Activated CD4-positive, alpha-beta T cell treated with anti-CD3 and anti-CD28 coated beads, Interleukin-2, amount 10 ng/mL, durations not matched to agents 7 days and 5 days (primary cell): ENCODE measurements around the gene HINT2. TPM values are rescaled to one million over a fixed set of nuclear protein-coding genes. Genes with fewer than 3 reads are reported as not detected.

ENCODE experiments used
- CTCF ChIA-PET: fragments of 350-600 bp; sonication (Branson Sonifier 250); formaldehyde crosslinking; loops from one replicate; lab custom pipeline; 2021; ENCODE audit warnings: antibody characterized with exemption; lab: Charles Lee
- POLR2A ChIA-PET: fragments of 350-600 bp; sonication (Branson Sonifier 250); formaldehyde crosslinking; loops from one replicate; lab custom pipeline; 2021; ENCODE audit warnings: antibody characterized with exemption; lab: Charles Lee
- DNase-seq: peaks from one replicate; pipeline ENCODE4 v3.0.0-alpha.2; 2020
- H3K27ac Mint-ChIP-seq: one replicate; pipeline ENCODE4 v1.8.0; 2021; ENCODE audit warnings: mild to moderate bottlenecking, moderate library complexity, mixed read lengths
- H3K27me3 Mint-ChIP-seq: one replicate; pipeline ENCODE4 v1.8.0; 2021; ENCODE audit warnings: mixed read lengths
- H3K36me3 Mint-ChIP-seq: one replicate; pipeline ENCODE4 v1.8.0; 2021; ENCODE audit warnings: low read depth, mixed read lengths
- H3K4me1 Mint-ChIP-seq: one replicate; pipeline ENCODE4 v1.8.0; 2021; ENCODE audit warnings: mixed read lengths
- H3K4me3 Mint-ChIP-seq: one replicate; pipeline ENCODE4 v1.8.0; 2021; ENCODE audit warnings: mild to moderate bottlenecking, moderate library complexity, mixed read lengths
- H3K9me3 Mint-ChIP-seq: one replicate; pipeline ENCODE4 v1.8.0; 2021; ENCODE audit warnings: mixed read lengths
- total RNA-seq, 2 experiments: library from RNA; stranded (reverse); gene quantifications; one replicate each; pipeline ENCODE4 v1.2.3, GENCODE V29; 2021

HINT2 gene
- total RNA-seq, result 10 to 100 TPM; 56.5 to 69.9 TPM

DNA sequence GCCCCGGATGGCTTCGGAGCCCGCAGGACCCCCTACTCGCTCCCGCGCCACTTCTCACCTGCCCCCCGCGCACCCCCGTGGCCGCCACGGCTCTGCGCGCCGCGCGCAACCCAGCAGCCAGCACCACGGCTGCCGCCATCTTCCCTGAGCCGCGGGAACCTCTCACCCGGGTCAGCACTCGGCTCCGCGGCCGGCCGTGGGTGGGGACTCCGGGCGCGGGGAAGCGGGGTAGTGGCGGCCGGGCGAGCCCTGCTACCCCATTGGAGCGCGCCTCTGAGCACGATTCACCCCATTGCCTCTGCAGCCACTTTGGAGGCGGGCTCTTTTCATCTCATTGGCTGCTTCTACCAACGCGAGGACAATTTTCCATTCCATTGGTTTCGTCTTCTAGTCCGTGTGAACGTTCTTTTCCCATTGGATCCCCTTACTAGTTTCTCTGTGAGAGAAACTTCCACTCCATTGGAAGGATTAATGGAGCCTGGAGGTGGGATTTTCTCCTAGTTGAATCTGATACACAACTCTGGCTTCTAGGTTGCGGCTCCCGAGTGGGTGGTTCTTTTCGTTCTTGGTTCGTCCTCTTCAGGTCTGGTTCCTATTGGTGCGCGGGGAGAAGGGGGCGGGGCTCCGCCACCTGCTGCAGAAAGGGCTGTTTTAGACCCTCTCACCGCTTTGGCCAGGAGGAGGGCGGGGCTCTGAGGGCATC, at the start of gene HINT2:
HINT2 (minus strand) TSS at position 202 of the 703 bp plus-strand sequence; CDS start at position 139, 63 bp downstream.
- ChIA-PET CTCF (interaction anchor here (0.6 to 5.5 kb wide), 6 partner anchors 9 to 1660 kb away, joined by 3 to 34 read pairs (median 4); partner anchors contain the start of gene NPR2), POLR2A (interaction anchor here (0.7 to 1.2 kb wide), 2 partner anchors 14 to 376 kb away, joined by 3 to 5 read pairs; partner anchors contain the start of genes CLTA, FAM221B and TMEM8B)
- Mint-ChIP-seq H3K4me1 (peaks cover 43% of the 10 kb centered on the region), H3K9me3 (no peaks in the 10 kb centered on the region), H3K4me3 (peak within 1 kb of the TSS; percentile 86), H3K27ac (peak within 1 kb of the TSS; percentile 95), H3K36me3 (peaks cover 4% of the 10 kb centered on the region), H3K27me3 (peaks cover 13% of the 10 kb centered on the region)
- DNase-seq, result peak; percentile 99

DNA sequence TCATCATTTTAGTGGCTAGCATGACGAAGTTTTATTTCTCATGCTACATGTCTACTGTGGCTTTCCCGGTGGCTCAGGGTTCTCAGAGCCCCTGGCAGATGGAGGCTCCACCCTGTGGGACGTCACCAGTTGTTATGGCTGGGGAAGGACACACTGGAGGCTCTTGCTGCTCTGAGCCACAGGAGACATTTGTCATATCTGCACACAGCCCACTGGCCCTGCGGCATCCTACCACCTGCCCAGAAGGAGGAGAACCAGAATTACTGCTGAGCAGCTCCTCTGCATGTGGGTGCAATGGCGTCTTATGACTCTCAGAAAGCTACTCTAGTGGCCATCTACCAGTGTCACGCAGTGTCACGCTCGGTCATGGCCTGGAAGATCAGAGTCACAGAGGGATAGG, 48.7 kb upstream of the HINT2 start:
- no peak for DNase-seq
- Mint-ChIP-seq H3K9me3 (no peaks in the 10 kb centered on the region), H3K27me3 (peaks cover 9% of the 10 kb centered on the region), H3K36me3 (no peaks in the 10 kb centered on the region), H3K27ac (no peak overlapping the region), H3K4me3 (no peak overlapping the region), H3K4me1 (peaks cover 2% of the 10 kb centered on the region)
- POLR2A ChIA-PET, result no interaction called here
- CTCF ChIA-PET, result interaction anchor here (1.0 to 1.1 kb wide), 2 partner anchors 9 to 73 kb away, joined by 3 read pairs; no protein-coding TSS in a partner anchor

DNA sequence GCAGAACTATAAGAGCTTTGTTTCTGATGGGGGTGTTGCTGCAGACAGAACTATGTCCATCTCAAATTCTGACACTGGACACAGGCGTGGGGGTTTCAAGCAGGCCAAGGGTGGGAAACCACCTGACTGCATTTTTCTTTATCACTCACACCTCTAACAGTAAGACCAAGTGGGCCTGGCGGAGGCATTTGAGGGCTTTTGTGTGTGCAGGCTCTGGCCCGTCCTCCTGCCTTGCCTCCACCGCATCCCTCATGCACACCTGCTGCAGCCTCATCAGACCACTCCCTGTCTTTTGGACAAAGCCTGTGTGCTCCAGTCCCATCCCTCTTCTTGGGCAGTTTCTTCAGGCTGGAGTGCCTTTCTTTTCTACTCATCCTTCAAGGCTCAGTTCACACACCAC, 47.5 kb upstream of the HINT2 start:
- peaks cover 9% of the 10 kb centered on the region for H3K27me3 Mint-ChIP-seq
- H3K4me1 Mint-ChIP-seq, result peaks cover 4% of the 10 kb centered on the region
- no peaks in the 10 kb centered on the region for H3K9me3 Mint-ChIP-seq
- H3K36me3 Mint-ChIP-seq, result no peaks in the 10 kb centered on the region
- H3K4me3 Mint-ChIP-seq, result no peak overlapping the region
- ChIA-PET POLR2A (no interaction called here), CTCF (interaction anchor here (1.1 kb wide), 1 partner anchor 72 kb away, joined by 3 read pairs; no protein-coding TSS in a partner anchor)
- H3K27ac Mint-ChIP-seq, result no peak overlapping the region
- DNase-seq, result no peak

DNA sequence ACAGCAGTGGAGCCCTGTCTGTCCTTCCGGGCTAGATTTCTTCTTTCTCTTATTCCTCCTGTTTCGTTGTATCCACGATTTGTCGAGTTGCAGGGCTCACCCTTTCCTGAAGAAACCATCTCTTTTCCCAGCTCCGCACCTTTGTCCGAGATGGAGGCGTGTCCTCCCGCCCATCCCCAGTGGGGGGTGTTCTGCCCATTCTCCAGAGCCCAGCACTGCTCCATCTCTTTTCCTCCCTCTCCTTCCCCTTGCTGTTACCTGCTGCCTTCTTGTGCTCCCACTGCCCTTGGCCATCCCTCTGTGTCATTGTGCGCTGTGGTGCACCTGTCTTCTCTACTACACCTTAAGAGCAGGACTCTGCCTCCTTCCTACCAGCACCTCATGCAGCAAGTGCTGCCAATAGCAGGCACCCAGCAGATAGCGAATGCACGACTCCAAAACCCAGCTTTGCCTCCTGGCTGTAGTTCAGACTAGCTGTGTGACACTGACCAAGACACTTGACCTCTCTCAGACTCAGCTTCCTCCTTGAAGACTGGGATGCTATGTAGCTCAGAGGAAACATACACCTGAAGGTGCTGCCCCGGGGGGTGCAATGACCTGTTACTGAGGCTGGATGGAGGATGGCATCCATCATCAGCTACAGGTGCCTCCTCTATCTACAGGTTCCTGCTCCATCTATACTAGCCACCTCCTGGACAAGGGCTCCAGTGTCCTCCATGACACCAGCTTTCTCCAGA, 46.5 kb upstream of the HINT2 start:
- Mint-ChIP-seq H3K27ac (no peak overlapping the region), H3K9me3 (no peaks in the 10 kb centered on the region), H3K36me3 (no peaks in the 10 kb centered on the region), H3K4me3 (no peak overlapping the region), H3K27me3 (peaks cover 9% of the 10 kb centered on the region), H3K4me1 (peaks cover 4% of the 10 kb centered on the region)
- POLR2A ChIA-PET, result no interaction called here
- DNase-seq, result no peak
- CTCF ChIA-PET, result interaction anchor here (0.7 to 0.9 kb wide), 3 partner anchors 21 to 36 kb away, joined by 3 to 5 read pairs (median 3); no protein-coding TSS in a partner anchor

DNA sequence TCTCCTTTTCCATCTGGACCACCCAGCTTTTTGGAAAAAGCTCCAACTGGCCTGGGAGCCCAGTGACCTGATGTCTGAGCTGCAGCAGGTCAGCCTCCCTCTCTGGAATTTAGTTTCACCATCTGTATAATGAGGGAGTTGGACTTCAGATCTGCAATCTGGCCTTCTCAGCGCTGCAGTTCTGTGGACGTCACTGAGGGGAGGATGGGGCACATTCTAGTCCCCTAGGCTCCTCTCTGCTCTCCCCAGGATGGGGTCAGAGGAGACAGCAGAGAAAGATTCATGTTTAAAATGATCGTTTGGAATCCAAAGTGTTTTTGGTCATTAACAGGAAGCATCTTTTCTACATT, 45.1 kb upstream of the HINT2 start:
- Mint-ChIP-seq H3K27ac (no peak overlapping the region), H3K4me3 (no peak overlapping the region)
- CTCF ChIA-PET, result no interaction called here

DNA sequence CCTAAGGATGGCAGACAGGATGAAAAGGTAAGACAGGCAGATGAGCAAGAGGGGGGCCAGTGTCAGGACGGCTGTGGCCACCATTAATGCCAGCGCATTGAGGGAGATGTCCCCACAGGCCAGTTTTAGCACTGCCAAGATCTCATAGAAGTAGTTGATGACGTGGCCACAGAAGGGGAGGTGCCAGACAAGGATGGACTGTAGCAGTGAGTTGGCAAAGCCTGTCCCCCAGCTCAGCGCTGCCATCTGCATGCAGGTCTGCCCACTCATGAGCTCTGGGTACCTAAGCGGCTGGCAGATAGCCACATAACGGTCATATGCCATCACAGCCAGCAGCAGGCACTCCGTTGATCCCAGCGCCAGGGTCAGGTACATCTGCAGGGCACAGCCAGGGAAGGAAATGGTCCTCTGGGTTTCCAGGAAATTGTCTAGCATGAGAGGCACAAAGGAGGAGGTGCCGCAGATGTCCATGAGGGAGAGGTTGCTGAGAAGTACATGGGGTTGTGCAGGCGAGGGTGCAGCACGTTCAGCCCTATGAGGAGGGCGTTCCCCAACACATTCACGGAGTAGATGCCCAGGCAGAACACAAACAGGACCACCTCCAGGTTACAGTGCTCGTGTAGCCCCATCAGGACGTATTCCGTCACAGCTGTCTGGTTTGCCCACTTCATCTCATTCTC, 44.6 kb upstream of the HINT2 start:
- no peaks in the 10 kb centered on the region for H3K36me3 Mint-ChIP-seq
- H3K4me3 Mint-ChIP-seq, result no peak overlapping the region
- CTCF ChIA-PET, result interaction anchor here (0.6 kb wide), 1 partner anchor 88 kb away, joined by 4 read pairs; no protein-coding TSS in a partner anchor
- H3K4me1 Mint-ChIP-seq, result peaks cover 4% of the 10 kb centered on the region
- no peaks in the 10 kb centered on the region for H3K9me3 Mint-ChIP-seq
- no peak overlapping the region for H3K27ac Mint-ChIP-seq
- POLR2A ChIA-PET, result no interaction called here
- DNase-seq, result no peak
- peaks cover 7% of the 10 kb centered on the region for H3K27me3 Mint-ChIP-seq

More for the DNA sequence above, 45.1 kb upstream of the HINT2 start:
- Mint-ChIP-seq H3K36me3 (no peaks in the 10 kb centered on the region), H3K4me1 (peaks cover 4% of the 10 kb centered on the region), H3K27me3 (peaks cover 7% of the 10 kb centered on the region), H3K9me3 (no peaks in the 10 kb centered on the region)
- DNase-seq, result no peak
- POLR2A ChIA-PET, result no interaction called here

DNA sequence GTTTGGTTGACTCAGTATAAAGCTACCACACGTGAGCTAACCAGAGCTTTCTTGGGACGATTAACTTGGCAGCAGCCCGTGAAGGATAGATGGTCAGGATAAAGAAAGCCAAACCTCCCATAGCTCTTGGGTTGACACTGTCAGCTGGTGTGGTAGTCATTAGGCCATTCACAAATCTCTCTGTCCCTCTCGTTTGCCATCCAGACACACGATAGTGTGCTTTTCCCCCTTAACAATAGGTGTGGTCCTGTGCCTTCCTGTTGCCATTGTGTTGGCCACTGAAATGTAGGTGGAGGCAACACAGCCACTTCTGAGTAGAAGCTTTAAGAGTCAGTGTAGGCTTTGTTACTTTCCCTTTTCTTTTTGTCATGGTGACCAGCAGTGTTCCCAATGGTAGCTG, 43.6 kb upstream of the HINT2 start:
- POLR2A ChIA-PET, result no interaction called here
- CTCF ChIA-PET, result interaction anchor here (1.1 to 1.9 kb wide), 2 partner anchors 10 to 20 kb away, joined by 4 read pairs; no protein-coding TSS in a partner anchor
- Mint-ChIP-seq H3K36me3 (no peaks in the 10 kb centered on the region), H3K9me3 (no peaks in the 10 kb centered on the region), H3K27me3 (peaks cover 7% of the 10 kb centered on the region), H3K27ac (no peak overlapping the region), H3K4me3 (no peak overlapping the region), H3K4me1 (peaks cover 4% of the 10 kb centered on the region)
- no peak for DNase-seq

DNA sequence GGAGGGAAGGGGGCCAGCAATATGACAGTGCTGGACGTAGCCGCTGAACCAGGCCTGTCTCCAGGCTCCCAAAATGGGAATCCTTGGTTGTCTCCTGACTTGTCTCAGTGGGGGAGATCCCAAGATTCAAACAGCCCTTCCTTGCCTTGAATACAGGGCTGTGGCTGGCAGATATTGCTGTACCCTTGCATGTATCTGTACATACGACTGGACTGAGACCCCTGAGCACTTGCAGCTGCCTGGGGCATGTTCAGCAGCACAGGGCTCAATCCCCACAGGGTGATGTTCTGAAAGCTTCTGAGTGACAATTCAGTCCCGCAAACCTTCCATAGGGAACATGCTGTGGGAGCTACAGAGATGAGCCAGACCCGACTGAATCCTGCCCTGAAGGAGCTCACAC, 42.0 kb upstream of the HINT2 start:
- POLR2A ChIA-PET, result no interaction called here
- CTCF ChIA-PET, result interaction anchor here (1.1 to 1.9 kb wide), 6 partner anchors 8 to 128 kb away, joined by 3 to 7 read pairs (median 4); no protein-coding TSS in a partner anchor
- no peaks in the 10 kb centered on the region for H3K9me3 Mint-ChIP-seq

DNA sequence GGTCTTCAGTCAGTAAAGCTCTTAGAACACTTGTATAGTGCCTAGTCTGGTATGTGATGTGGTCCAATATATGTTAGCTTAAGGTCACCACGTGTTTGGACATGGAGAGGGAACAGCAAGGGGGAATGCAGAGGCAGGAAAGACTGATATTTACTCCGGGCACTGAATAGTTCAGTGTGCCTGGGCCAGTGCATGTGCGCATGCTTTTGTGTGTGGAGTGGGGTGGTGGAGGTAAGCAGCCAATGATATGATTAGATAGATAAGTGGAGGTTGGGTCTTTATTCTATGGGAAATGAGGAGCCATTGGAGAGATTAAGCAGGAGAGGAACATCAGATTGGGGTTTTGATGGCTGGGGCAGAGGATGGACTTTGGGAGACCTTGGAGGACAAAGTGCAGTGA, 41.4 kb upstream of the HINT2 start:
- Mint-ChIP-seq H3K27me3 (peaks cover 3% of the 10 kb centered on the region), H3K36me3 (no peaks in the 10 kb centered on the region), H3K4me1 (peaks cover 4% of the 10 kb centered on the region), H3K27ac (no peak overlapping the region), H3K9me3 (no peaks in the 10 kb centered on the region), H3K4me3 (no peak overlapping the region)
- DNase-seq, result peak; percentile 1
- ChIA-PET POLR2A (no interaction called here), CTCF (interaction anchor here (1.2 to 1.9 kb wide), 4 partner anchors 9 to 128 kb away, joined by 4 to 7 read pairs (median 5); no protein-coding TSS in a partner anchor)

More for the DNA sequence above, 42.0 kb upstream of the HINT2 start:
- Mint-ChIP-seq H3K4me3 (no peak overlapping the region), H3K4me1 (peaks cover 4% of the 10 kb centered on the region), H3K36me3 (no peaks in the 10 kb centered on the region), H3K27ac (no peak overlapping the region), H3K27me3 (peaks cover 7% of the 10 kb centered on the region)
- peak; percentile 2 for DNase-seq

DNA sequence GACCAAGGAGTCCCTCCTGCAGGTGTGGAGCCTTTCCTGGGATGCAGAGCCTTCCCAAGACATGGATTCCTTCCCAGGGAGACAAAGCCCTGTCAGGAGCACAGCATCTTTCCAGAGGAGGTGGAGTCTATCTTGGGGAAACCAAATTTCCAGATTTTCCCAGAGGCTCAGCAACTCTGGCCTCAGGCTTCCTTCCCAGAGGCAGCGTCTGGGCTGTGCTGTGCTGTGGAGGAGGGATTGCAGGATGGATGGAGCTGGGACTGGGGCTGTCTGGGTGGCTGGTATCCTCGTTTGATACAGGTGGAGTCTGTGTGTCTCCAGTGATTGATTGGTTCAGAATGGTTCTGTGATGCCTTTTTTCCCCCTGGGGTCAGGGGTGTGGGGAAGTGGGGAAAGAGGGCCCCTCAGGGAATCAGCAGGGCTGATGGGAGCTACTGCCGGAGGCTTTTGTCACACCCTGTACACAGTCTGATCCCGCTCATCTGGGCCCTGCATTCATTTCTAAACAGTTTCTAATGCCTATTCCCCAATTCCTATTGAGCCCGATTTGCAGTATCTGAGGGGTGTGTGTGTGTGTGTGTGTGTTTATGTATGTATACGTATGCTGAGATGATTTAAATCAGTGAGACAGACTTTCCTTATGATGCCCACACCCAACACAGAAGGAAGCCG, 39.4 kb upstream of the HINT2 start:
- Mint-ChIP-seq H3K27me3 (no peaks in the 10 kb centered on the region), H3K27ac (no peak overlapping the region), H3K4me3 (no peak overlapping the region), H3K4me1 (peaks cover 4% of the 10 kb centered on the region), H3K9me3 (no peaks in the 10 kb centered on the region), H3K36me3 (no peaks in the 10 kb centered on the region)
- CTCF ChIA-PET, result interaction anchor here (0.8 to 1.4 kb wide), 2 partner anchors 10 to 12 kb away, joined by 3 to 4 read pairs; no protein-coding TSS in a partner anchor
- POLR2A ChIA-PET, result no interaction called here
- no peak for DNase-seq

DNA sequence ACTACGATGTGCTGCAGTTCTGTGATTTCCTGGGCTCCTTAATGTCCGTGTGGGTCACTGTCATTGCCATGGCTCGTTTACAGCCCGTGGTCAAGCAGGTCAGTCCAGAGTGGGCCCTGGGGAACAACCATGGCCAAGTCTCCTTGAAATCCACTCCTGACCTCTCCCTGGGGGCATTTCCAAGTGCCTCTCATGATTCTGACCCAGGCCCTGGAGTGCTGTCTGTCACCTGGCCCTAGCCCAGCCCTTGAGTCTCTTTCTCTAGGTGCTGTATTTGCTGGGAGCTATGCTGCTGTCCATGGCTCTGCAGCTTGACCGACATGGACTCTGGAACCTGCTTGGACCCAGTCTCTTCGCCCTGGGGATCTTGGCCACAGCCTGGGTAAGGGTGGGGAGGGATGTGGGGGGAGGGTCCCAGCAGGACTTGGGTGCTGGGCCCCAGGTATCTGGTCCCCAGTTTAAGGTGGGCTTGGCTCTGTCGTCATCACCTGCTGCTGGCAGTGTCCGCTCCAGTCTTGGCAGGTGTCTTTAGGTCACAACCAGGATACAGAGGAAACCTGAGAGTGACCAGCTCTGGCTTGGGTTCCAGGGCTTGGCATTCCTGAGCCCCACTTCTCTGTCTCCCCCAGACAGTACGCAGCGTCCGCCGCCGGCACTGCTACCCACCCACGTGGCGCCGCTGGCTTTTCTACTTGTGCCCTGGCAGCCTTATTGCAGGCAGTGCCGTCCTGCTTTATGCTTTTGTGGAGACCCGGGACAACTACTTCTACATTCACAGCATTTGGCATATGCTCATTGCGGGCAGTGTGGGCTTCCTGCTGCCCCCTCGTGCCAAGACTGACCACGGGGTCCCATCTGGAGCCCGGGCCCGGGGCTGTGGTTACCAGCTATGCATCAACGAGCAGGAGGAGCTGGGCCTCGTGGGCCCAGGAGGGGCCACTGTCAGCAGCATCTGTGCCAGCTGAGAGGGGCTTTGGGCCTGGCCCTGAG, 38.3 kb upstream of the HINT2 start:
- ChIA-PET CTCF (no interaction called here), POLR2A (no interaction called here)
- H3K4me3 Mint-ChIP-seq, result no peak overlapping the region
- no peaks in the 10 kb centered on the region for H3K27me3 Mint-ChIP-seq
- no peaks in the 10 kb centered on the region for H3K9me3 Mint-ChIP-seq
- H3K4me1 Mint-ChIP-seq, result no peaks in the 10 kb centered on the region
- no peak overlapping the region for H3K27ac Mint-ChIP-seq
- no peaks in the 10 kb centered on the region for H3K36me3 Mint-ChIP-seq
- no peak for DNase-seq
